Forelimb muscle (tissue), 1 donor: ENCODE data around the gene GRIN3A. TPM values are rescaled to one million over a fixed set of nuclear protein-coding genes. Genes with fewer than 3 reads are reported as not detected.

ENCODE experiments used
- polyA plus RNA-seq: library from polyadenylated mRNA; unstranded; fragments of 120-200 nt; gene quantifications from one replicate; pipeline ENCODE4 v1.2.1, GENCODE V29; 2013; ENCODE audit not compliant: insufficient read length

Gene GRIN3A
- polyA plus RNA-seq, 1 donor: 1.2 TPM

Other genes with a start within 250 kb of the GRIN3A start
- 35.7 TPM for gene RNF20, start 204.8 kb downstream of the GRIN3A start, polyA plus RNA-seq
- not detected for gene PPP3R2, start 143.7 kb downstream of the GRIN3A start, polyA plus RNA-seq